Liver (tissue), 9 donors: ENCODE results near the gene PRKN. TPM values are rescaled to one million over a fixed set of nuclear protein-coding genes. Genes with fewer than 3 reads are reported as not detected.
A peak's percentile ranks its signal among the peaks of the same experiment; 100 is the strongest.

Experiments used
- DNase-seq: peaks from one replicate; pipeline ENCODE4 v3.0.0-alpha.2; 2017; ENCODE audit warnings: low spot score
- H3K27ac ChIP-seq, 2 donors: one replicate each; pipeline ENCODE4 v1.7.0; 2013; ENCODE audit warnings: inconsistent platforms in 2 of 2, low read length in 2 of 2, control low read depth in 1 of 2, low read depth in 1 of 2, mild to moderate bottlenecking in 1 of 2
- H3K27me3 ChIP-seq, 4 donors: one replicate each; pipeline versions ENCODE4 v1.6.1 to v1.7.0; 2013; ENCODE audit warnings: low read length in 3 of 4, inconsistent platforms in 1 of 4, mild to moderate bottlenecking in 1 of 4, moderate library complexity in 1 of 4; ENCODE audit not compliant: control insufficient read depth in 4 of 4, insufficient read depth in 4 of 4
- H3K36me3 ChIP-seq, 4 donors: one replicate each; pipeline versions ENCODE4 v1.6.1 to v1.7.0; 2013; ENCODE audit warnings: low read length in 3 of 4, mild to moderate bottlenecking in 3 of 4, low read depth in 1 of 4, moderate library complexity in 1 of 4; ENCODE audit not compliant: control insufficient read depth in 4 of 4, insufficient read depth in 3 of 4
- H3K4me1 ChIP-seq, 4 donors: one replicate each; pipeline versions ENCODE4 v1.6.1 to v1.7.0; 2013; ENCODE audit warnings: low read length in 3 of 4, mild to moderate bottlenecking in 3 of 4, moderate library complexity in 1 of 4; ENCODE audit not compliant: control insufficient read depth in 4 of 4, insufficient read depth in 4 of 4
- H3K4me3 ChIP-seq, 3 donors: one replicate each; pipeline versions ENCODE4 v1.6.1 to v1.7.0; 2013; ENCODE audit warnings: low read length in 3 of 3, control low read depth in 1 of 3, low read depth in 1 of 3, mild to moderate bottlenecking in 1 of 3
- H3K9ac ChIP-seq, 2 donors: one replicate each; pipeline ENCODE4 v1.7.0; 2013; ENCODE audit warnings: low read length in 2 of 2, mild to moderate bottlenecking in 2 of 2, moderate library complexity in 2 of 2, control low read depth in 1 of 2, low read depth in 1 of 2
- H3K9me3 ChIP-seq, 4 donors: one replicate each; pipeline versions ENCODE4 v1.6.1 to v1.7.0; 2013; ENCODE audit warnings: low read length in 3 of 4; ENCODE audit not compliant: control insufficient read depth in 4 of 4
- EGR1 ChIP-seq, 2 donors: IDR thresholded peaks; 2 replicates each; pipeline ENCODE4 v1.6.1; 2016 to 2018; ENCODE audit warnings: antibody characterized with exemption in 2 of 2, low read depth in 2 of 2
- FOXA1 ChIP-seq: IDR thresholded peaks from 2 replicates; pipeline ENCODE4 v1.6.1; 2016; ENCODE audit warnings: antibody characterized with exemption
- FOXA2 ChIP-seq: IDR thresholded peaks from 2 replicates; pipeline ENCODE4 v1.6.1; 2016; ENCODE audit warnings: antibody characterized with exemption
- GABPA ChIP-seq, 2 donors: IDR thresholded peaks in 1 of 2; conservative IDR thresholded peaks in 1 of 2; 2 replicates each; pipeline ENCODE4 v1.6.1; 2016; ENCODE audit warnings: antibody characterized with exemption in 2 of 2, mild to moderate bottlenecking in 1 of 2, moderate library complexity in 1 of 2
- HNF4A ChIP-seq, 2 donors: conservative IDR thresholded peaks; 2 replicates each; pipeline ENCODE4 v1.6.1; 2016; ENCODE audit warnings: antibody characterized with exemption in 2 of 2, mild to moderate bottlenecking in 2 of 2
- HNF4G ChIP-seq: IDR thresholded peaks from 2 replicates; pipeline ENCODE4 v1.6.1; 2016; ENCODE audit warnings: antibody characterized with exemption
- JUND ChIP-seq, 2 donors: IDR thresholded peaks; 2 replicates each; pipeline ENCODE4 v1.6.1; 2016; ENCODE audit warnings: antibody characterized with exemption in 2 of 2
- NR2F2 ChIP-seq: IDR thresholded peaks from 2 replicates; pipeline ENCODE4 v1.6.1; 2016; ENCODE audit warnings: antibody characterized with exemption
- RAD21 ChIP-seq, 2 donors: IDR thresholded peaks; 2 replicates each; pipeline ENCODE4 v1.6.1; 2016; ENCODE audit warnings: antibody characterized with exemption in 2 of 2, mild to moderate bottlenecking in 2 of 2
- RXRA ChIP-seq, 2 donors: IDR thresholded peaks; 2 replicates each; pipeline ENCODE4 v1.6.1; 2017 to 2018; ENCODE audit warnings: antibody characterized with exemption in 2 of 2, mild to moderate bottlenecking in 1 of 2
- SP1 ChIP-seq: IDR thresholded peaks from 2 replicates; pipeline ENCODE4 v1.6.1; 2018; ENCODE audit warnings: antibody characterized with exemption, mild to moderate bottlenecking
- TAF1 ChIP-seq: conservative IDR thresholded peaks from 2 replicates; pipeline ENCODE4 v1.6.1; 2016; ENCODE audit warnings: antibody characterized with exemption, mild to moderate bottlenecking
- YY1 ChIP-seq: IDR thresholded peaks from 2 replicates; pipeline ENCODE4 v1.6.1; 2016; ENCODE audit warnings: antibody characterized with exemption, mild to moderate bottlenecking
- WGBS: extraction: QIAGEN DNeasy Blood & Tissue Kit; methylation state at CpG from one replicate; pipeline ENCODE4 v1.1.7; 2013; 5-methylcytosine and 5-hydroxymethylcytosine counted together
- polyA plus RNA-seq, 2 donors: library from polyadenylated mRNA; stranded (reverse) in 1 of 2; unstranded in 1 of 2; fragments of 200-250 nt in 1 of 2; fragments of >200 nt in 1 of 2; fragmentation: Nextera tagmentation in 1 of 2; extraction: Ambion mirVana in 1 of 2; gene quantifications; one replicate each; pipeline versions ENCODE4 v1.2.1 to v1.2.3, GENCODE V29; 2013 to 2015
- total RNA-seq, 2 donors: library from RNA; depleted of rRNA; stranded (reverse); fragments of >200 nt; gene quantifications; one replicate each; pipeline ENCODE4 v1.2.3, GENCODE V29; 2014
- TF ChIP-seq, protein P1 (sequence below): IDR thresholded peaks from 2 replicates; pipeline ENCODE4 v1.6.1; 2016; ENCODE audit warnings: antibody characterized with exemption
- TF ChIP-seq, protein P2 (sequence below): fragments of 150-350 bp; IDR thresholded peaks from 2 replicates; pipeline ENCODE4 v1.5.1; 2017; ENCODE audit warnings: improper control_type of control experiment, low read depth, low read length; ENCODE audit not compliant: missing input control
- TF ChIP-seq, protein P3 (sequence below): IDR thresholded peaks from 2 replicates; pipeline ENCODE4 v1.6.1; 2016; ENCODE audit warnings: antibody characterized with exemption
- TF ChIP-seq, protein P4 (sequence below): IDR thresholded peaks from 2 replicates; pipeline ENCODE4 v1.6.1; 2016; ENCODE audit warnings: antibody characterized with exemption, mild to moderate bottlenecking
- TF ChIP-seq, protein P5 (sequence below): IDR thresholded peaks from 2 replicates; pipeline ENCODE4 v1.6.1; 2016; ENCODE audit warnings: antibody characterized with exemption
- donor health status: healthy.
- donor health status: healthy.
- donor health status: healthy.
- donor health status: healthy.
- donor health status: healthy.

PRKN gene
- total and polyA plus RNA-seq, 4 donors = 0.47 to 4.1 (median 3.2) TPM

DNA sequence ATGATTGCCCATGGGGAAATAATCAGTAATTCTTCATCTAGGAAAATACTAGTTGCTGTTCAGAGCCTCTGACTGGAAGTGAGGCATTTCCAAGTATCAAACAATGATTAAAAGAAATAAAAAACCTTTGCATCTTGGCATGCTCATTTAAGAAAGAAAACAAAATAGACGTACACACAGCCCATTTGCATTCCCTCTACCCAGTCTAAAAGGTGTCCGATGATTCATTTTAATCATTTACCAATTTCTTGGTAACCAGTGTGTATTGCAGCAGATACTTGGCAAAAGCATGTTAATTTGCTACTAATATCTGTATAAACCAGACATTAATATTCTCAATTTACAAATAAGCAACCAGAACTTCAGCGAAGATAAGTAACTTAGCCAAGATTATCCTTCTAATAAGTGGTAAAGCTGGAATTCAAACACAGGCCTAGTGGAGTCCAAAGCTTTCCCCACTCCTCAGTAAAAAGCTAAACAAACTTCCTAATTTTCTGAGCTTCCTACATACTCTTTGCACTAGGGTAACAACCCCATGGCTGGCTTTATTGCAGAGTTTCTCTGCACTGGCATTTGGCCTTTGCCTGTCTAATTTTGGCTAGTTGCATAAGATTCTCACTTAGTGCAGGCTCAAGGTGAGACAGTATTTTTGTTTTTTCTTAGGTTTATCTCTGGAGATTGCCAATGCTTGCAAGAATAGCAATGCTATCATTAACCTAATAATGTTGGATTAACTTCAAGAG is 338.1 kb downstream of the PRKN start:
- no peaks in the 10 kb centered on the region for H3K27me3 ChIP-seq
- 32% methylated on average over 3 of the region's 3 CpGs for WGBS
- TF ChIP-seq, protein P1, sequence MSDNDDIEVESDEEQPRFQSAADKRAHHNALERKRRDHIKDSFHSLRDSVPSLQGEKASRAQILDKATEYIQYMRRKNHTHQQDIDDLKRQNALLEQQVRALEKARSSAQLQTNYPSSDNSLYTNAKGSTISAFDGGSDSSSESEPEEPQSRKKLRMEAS = no peak
- TF ChIP-seq TAF1 (no peak), HNF4A (conservative IDR thresholded peaks at IDR 0.05) (peak; percentile 62 to 82), SP1 (peak; percentile 82), FOXA1 (no peak), EGR1 (IDR thresholded peaks at IDR 0.05; ENCODE audit: low read depth in 2 of 2) (no peak), FOXA2 (no peak), JUND (IDR thresholded peaks at IDR 0.05) (no peak), RXRA (IDR thresholded peaks at IDR 0.05) (peak; percentile 32 to 69), NR2F2 (peak; percentile 29), GABPA (IDR thresholded peaks at IDR 0.05 in 1 of 2, conservative IDR thresholded peaks at IDR 0.05 in 1 of 2) (no peak), YY1 (no peak), HNF4G (peak; percentile 47), RAD21 (IDR thresholded peaks at IDR 0.05) (peak; percentile 22 to 24)
- TF ChIP-seq, protein P2, sequence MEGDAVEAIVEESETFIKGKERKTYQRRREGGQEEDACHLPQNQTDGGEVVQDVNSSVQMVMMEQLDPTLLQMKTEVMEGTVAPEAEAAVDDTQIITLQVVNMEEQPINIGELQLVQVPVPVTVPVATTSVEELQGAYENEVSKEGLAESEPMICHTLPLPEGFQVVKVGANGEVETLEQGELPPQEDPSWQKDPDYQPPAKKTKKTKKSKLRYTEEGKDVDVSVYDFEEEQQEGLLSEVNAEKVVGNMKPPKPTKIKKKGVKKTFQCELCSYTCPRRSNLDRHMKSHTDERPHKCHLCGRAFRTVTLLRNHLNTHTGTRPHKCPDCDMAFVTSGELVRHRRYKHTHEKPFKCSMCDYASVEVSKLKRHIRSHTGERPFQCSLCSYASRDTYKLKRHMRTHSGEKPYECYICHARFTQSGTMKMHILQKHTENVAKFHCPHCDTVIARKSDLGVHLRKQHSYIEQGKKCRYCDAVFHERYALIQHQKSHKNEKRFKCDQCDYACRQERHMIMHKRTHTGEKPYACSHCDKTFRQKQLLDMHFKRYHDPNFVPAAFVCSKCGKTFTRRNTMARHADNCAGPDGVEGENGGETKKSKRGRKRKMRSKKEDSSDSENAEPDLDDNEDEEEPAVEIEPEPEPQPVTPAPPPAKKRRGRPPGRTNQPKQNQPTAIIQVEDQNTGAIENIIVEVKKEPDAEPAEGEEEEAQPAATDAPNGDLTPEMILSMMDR = no peak
- TF ChIP-seq, protein P3, sequence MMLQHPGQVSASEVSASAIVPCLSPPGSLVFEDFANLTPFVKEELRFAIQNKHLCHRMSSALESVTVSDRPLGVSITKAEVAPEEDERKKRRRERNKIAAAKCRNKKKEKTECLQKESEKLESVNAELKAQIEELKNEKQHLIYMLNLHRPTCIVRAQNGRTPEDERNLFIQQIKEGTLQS = no peak
- TF ChIP-seq, protein P4, sequence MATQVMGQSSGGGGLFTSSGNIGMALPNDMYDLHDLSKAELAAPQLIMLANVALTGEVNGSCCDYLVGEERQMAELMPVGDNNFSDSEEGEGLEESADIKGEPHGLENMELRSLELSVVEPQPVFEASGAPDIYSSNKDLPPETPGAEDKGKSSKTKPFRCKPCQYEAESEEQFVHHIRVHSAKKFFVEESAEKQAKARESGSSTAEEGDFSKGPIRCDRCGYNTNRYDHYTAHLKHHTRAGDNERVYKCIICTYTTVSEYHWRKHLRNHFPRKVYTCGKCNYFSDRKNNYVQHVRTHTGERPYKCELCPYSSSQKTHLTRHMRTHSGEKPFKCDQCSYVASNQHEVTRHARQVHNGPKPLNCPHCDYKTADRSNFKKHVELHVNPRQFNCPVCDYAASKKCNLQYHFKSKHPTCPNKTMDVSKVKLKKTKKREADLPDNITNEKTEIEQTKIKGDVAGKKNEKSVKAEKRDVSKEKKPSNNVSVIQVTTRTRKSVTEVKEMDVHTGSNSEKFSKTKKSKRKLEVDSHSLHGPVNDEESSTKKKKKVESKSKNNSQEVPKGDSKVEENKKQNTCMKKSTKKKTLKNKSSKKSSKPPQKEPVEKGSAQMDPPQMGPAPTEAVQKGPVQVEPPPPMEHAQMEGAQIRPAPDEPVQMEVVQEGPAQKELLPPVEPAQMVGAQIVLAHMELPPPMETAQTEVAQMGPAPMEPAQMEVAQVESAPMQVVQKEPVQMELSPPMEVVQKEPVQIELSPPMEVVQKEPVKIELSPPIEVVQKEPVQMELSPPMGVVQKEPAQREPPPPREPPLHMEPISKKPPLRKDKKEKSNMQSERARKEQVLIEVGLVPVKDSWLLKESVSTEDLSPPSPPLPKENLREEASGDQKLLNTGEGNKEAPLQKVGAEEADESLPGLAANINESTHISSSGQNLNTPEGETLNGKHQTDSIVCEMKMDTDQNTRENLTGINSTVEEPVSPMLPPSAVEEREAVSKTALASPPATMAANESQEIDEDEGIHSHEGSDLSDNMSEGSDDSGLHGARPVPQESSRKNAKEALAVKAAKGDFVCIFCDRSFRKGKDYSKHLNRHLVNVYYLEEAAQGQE = no peak
- TF ChIP-seq, protein P5, sequence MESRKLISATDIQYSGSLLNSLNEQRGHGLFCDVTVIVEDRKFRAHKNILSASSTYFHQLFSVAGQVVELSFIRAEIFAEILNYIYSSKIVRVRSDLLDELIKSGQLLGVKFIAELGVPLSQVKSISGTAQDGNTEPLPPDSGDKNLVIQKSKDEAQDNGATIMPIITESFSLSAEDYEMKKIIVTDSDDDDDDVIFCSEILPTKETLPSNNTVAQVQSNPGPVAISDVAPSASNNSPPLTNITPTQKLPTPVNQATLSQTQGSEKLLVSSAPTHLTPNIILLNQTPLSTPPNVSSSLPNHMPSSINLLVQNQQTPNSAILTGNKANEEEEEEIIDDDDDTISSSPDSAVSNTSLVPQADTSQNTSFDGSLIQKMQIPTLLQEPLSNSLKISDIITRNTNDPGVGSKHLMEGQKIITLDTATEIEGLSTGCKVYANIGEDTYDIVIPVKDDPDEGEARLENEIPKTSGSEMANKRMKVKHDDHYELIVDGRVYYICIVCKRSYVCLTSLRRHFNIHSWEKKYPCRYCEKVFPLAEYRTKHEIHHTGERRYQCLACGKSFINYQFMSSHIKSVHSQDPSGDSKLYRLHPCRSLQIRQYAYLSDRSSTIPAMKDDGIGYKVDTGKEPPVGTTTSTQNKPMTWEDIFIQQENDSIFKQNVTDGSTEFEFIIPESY = no peak
- no peak for DNase-seq
- no peak overlapping the region for H3K4me3 ChIP-seq
- no peak overlapping the region for H3K9ac ChIP-seq
- H3K36me3 ChIP-seq = no peaks in the 10 kb centered on the region
- H3K9me3 ChIP-seq = no peaks in the 10 kb centered on the region
- peak overlapping the region in 1 of 2 donors; percentile 43 for H3K27ac ChIP-seq
- peaks cover 4 to 25% (median 21%) of the 10 kb centered on the region in 4 donors for H3K4me1 ChIP-seq
